ENCODE measurements around the gene GTF2H4.
"Not testable (repeated sequence)": the region's sequence is repeated elsewhere in the genome, so short reads cannot be mapped to it uniquely, and the experiment has no call there.

DNA sequence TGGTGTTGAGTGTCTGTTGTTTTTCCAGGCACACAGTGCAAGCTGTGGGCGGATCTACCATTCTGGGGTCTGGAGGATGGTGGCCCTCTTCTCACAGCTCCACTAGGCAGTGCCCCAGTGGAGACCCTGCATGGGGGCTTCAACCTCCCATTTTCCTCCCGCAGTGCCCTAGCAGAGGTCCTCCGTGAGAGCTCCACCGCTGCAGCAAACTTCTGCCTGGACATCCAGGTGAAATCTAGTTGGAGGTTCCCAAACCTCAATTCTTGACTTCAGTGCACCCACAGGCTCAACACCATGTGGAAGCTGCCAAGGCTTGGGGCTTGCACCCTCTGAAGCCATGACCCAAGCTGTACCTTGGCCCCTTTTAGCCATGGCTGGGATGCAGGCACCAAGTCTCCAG, 48.3 kb upstream of the GTF2H4 start:
- TF ChIP-seq, protein P1, sequence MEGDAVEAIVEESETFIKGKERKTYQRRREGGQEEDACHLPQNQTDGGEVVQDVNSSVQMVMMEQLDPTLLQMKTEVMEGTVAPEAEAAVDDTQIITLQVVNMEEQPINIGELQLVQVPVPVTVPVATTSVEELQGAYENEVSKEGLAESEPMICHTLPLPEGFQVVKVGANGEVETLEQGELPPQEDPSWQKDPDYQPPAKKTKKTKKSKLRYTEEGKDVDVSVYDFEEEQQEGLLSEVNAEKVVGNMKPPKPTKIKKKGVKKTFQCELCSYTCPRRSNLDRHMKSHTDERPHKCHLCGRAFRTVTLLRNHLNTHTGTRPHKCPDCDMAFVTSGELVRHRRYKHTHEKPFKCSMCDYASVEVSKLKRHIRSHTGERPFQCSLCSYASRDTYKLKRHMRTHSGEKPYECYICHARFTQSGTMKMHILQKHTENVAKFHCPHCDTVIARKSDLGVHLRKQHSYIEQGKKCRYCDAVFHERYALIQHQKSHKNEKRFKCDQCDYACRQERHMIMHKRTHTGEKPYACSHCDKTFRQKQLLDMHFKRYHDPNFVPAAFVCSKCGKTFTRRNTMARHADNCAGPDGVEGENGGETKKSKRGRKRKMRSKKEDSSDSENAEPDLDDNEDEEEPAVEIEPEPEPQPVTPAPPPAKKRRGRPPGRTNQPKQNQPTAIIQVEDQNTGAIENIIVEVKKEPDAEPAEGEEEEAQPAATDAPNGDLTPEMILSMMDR (IDR thresholded peaks at IDR 0.05): not testable (repeated sequence)
- not testable (repeated sequence) for TF ChIP-seq POLR2A (IDR thresholded peaks at IDR 0.05)

Measured in uterus (tissue), 2 donors.